Panc1 (cell line): ENCODE measurements around the gene PAH. TPM values are rescaled to one million over a fixed set of nuclear protein-coding genes. Genes with fewer than 3 reads are reported as not detected.

ENCODE experiments used
- ATAC-seq: fragments of 200-7000 bp; cut with Tn5 transposase; 2 replicates; pipeline ENCODE4 v1.9.1; 2020; ENCODE audit warnings: mild to moderate bottlenecking, moderate library complexity
- BruUV-seq: library from RNA; stranded (reverse); fragments of 400-500 nt; replicated peaks from 2 replicates; lab custom pipeline; 2021; lab: Mats Ljungman, UMichigan
- CTCF ChIA-PET: fragments of 300-600 bp; sonication (Branson Sonifier 250); formaldehyde crosslinking; loops from one replicate; lab custom pipeline; 2022; ENCODE audit warnings: antibody characterized with exemption; lab: Charles Lee
- POLR2A ChIA-PET: fragments of 300-600 bp; sonication (Branson Sonifier 250); formaldehyde crosslinking; loops from one replicate; lab custom pipeline; 2022; ENCODE audit warnings: antibody characterized with exemption; lab: Charles Lee
- DNase-seq: peaks from one replicate; pipeline ENCODE4 v3.0.0-alpha.2; 2010; ENCODE audit warnings: low read depth, low spot score
- H3K27ac ChIP-seq: 2 replicates; pipeline ENCODE4 v1.5.1; 2011; ENCODE audit warnings: mild to moderate bottlenecking, low read length, inconsistent platforms
- H3K27me3 ChIP-seq: fragments of 200-500 bp; sonication (Bioruptor generic); 2 replicates; pipeline ENCODE4 v1.6.0; 2014; ENCODE audit warnings: low read length, inconsistent platforms; ENCODE audit not compliant: control insufficient read depth, insufficient read depth
- H3K36me3 ChIP-seq: fragments of 200-500 bp; sonication (Bioruptor generic); 2 replicates; pipeline ENCODE4 v1.5.1; 2014; ENCODE audit warnings: inconsistent platforms, mild to moderate bottlenecking, low read length, moderate library complexity; ENCODE audit not compliant: control insufficient read depth, insufficient read depth
- H3K4me1 ChIP-seq: 2 replicates; pipeline ENCODE4 v1.5.1; 2011; ENCODE audit warnings: inconsistent platforms, mild to moderate bottlenecking, low read length, moderate library complexity; ENCODE audit not compliant: control insufficient read depth, insufficient read depth
- H3K4me3 ChIP-seq, 2 experiments: 2 replicates each; pipeline ENCODE4 v1.5.1; 2011 to 2012; ENCODE audit warnings: low read depth in 2 of 2, low read length in 2 of 2, mild to moderate bottlenecking in 2 of 2, inconsistent platforms in 1 of 2, moderate library complexity in 1 of 2
- H3K9me3 ChIP-seq: fragments of 200-500 bp; sonication (Bioruptor generic); 2 replicates; pipeline ENCODE4 v1.5.1; 2014; ENCODE audit warnings: low read depth, mild to moderate bottlenecking, inconsistent platforms, low read length, moderate library complexity; ENCODE audit not compliant: control insufficient read depth, insufficient read depth
- POLR2AphosphoS5 ChIP-seq: IDR thresholded peaks from 2 replicates; pipeline ENCODE4 v1.6.1; 2012; ENCODE audit warnings: mild to moderate bottlenecking, low read depth, low read length, moderate library complexity
- REST ChIP-seq, 2 experiments: IDR thresholded peaks; 2 replicates each; pipeline ENCODE4 v1.6.1; 2011 to 2012; ENCODE audit warnings: low read depth in 2 of 2, control low read depth in 1 of 2, low read length in 1 of 2, mild to moderate bottlenecking in 1 of 2, moderate library complexity in 1 of 2; ENCODE audit not compliant: insufficient read depth in 1 of 2
- TCF7L2 ChIP-seq: IDR thresholded peaks from 2 replicates; pipeline ENCODE4 v1.6.1; 2011; ENCODE audit warnings: mild to moderate bottlenecking, low read depth, low read length, inconsistent platforms
- in situ Hi-C: cut with HindIII; loops from 2 replicates; pipeline ENCODE4 v1.10.0; 2016; ENCODE audit warnings: low sequenced_read_pairs, low pct_unique_long_range_greater_than_20kb
- intact Hi-C: fragments of 100-400 bp; cut with micrococcal nuclease; formaldehyde crosslinking; loops from one replicate; pipeline ENCODE4 v1.10.0; 2022; ENCODE audit not compliant: unreplicated experiment
- total RNA-seq: library from RNA; stranded (reverse); gene quantifications from one replicate; pipeline ENCODE4 v1.2.1, GENCODE V29; 2021; ENCODE audit not compliant: unreplicated experiment
- TF ChIP-seq, protein P1 (sequence below): fragments of 450-650 bp; IDR thresholded peaks from 2 replicates; pipeline ENCODE4 v1.5.1; 2017; ENCODE audit warnings: mild to moderate bottlenecking

Gene PAH
- total RNA-seq, 1 experiment from 2014 or later = 0.51 TPM

GRCh38 chr12:102950107-102950949 lies 33.3 kb upstream of the PAH start:
- intact Hi-C loops = loop anchor here (1.0 kb wide), 1 partner anchor 598 kb away; no protein-coding TSS in a partner anchor

GRCh38 chr12:102948941-102949352 lies 31.9 kb upstream of the PAH start:
- CTCF ChIA-PET = interaction anchor here (1.0 kb wide), 1 partner anchor 599 kb away, joined by 5 read pairs; no protein-coding TSS in a partner anchor
- Histone ChIP-seq H3K27ac (no peak overlapping the region), H3K4me1 (no peaks in the 10 kb centered on the region; the same call in 1 of the 2 replicates), H3K36me3 (no peaks in the 10 kb centered on the region), H3K4me3 (no peak overlapping the region), H3K27me3 (peaks cover 2% of the 10 kb centered on the region; the same call in 1 of the 2 replicates), H3K9me3 (no peaks in the 10 kb centered on the region)
- BruUV-seq = no TSS peak
- ATAC-seq (no peak), DNase-seq (peak; percentile 30)
- in situ Hi-C loops (no loop called here), intact Hi-C loops (no loop called here)
- TF ChIP-seq, protein P1, sequence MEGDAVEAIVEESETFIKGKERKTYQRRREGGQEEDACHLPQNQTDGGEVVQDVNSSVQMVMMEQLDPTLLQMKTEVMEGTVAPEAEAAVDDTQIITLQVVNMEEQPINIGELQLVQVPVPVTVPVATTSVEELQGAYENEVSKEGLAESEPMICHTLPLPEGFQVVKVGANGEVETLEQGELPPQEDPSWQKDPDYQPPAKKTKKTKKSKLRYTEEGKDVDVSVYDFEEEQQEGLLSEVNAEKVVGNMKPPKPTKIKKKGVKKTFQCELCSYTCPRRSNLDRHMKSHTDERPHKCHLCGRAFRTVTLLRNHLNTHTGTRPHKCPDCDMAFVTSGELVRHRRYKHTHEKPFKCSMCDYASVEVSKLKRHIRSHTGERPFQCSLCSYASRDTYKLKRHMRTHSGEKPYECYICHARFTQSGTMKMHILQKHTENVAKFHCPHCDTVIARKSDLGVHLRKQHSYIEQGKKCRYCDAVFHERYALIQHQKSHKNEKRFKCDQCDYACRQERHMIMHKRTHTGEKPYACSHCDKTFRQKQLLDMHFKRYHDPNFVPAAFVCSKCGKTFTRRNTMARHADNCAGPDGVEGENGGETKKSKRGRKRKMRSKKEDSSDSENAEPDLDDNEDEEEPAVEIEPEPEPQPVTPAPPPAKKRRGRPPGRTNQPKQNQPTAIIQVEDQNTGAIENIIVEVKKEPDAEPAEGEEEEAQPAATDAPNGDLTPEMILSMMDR = peak; percentile 91
- no peak for TF ChIP-seq REST (IDR thresholded peaks at IDR 0.05; ENCODE audit: insufficient read depth in 1 of 2, low read depth in 2 of 2, low read length in 1 of 2)
- POLR2A ChIA-PET = no interaction called here

More at GRCh38 chr12:102950107-102950949, 33.3 kb upstream of the PAH start:
- Histone ChIP-seq H3K27me3 (peaks cover 5% of the 10 kb centered on the region; the same call in 1 of the 2 replicates), H3K27ac (no peak overlapping the region), H3K4me3 (peak overlapping the region in 1 of 2 experiments; percentile 34; a peak in 2 of 4 replicates), H3K9me3 (no peaks in the 10 kb centered on the region), H3K4me1 (no peaks in the 10 kb centered on the region; the same call in 1 of the 2 replicates), H3K36me3 (no peaks in the 10 kb centered on the region)
- ATAC-seq (peak; percentile 79), DNase-seq (no peak)
- in situ Hi-C loops = no loop called here
- BruUV-seq = no TSS peak
- POLR2A ChIA-PET = interaction anchor here (0.6 kb wide), 1 partner anchor 468 kb away, joined by 11 read pairs; no protein-coding TSS in a partner anchor
- CTCF ChIA-PET = interaction anchor here (0.7 kb wide), 1 partner anchor 598 kb away, joined by 3 read pairs; no protein-coding TSS in a partner anchor
- TF ChIP-seq, protein P1 = peak; percentile 42
- no peak for TF ChIP-seq POLR2AphosphoS5
- TF ChIP-seq REST (IDR thresholded peaks at IDR 0.05; ENCODE audit: insufficient read depth in 1 of 2, low read depth in 2 of 2, low read length in 1 of 2) = no peak
- no peak for TF ChIP-seq TCF7L2
